H1 (cell line): Measurements from ENCODE around the gene CSF3R.

ENCODE experiments used
- EP300 ChIP-seq, 2 experiments: IDR thresholded peaks; 1 replicate in 1 of 2; 2 replicates in 1 of 2; pipeline ENCODE4 v1.6.1; 2011 to 2012; ENCODE audit warnings: low read depth in 2 of 2, low read length in 2 of 2, mild to moderate bottlenecking in 2 of 2, borderline replicate concordance in 1 of 2, inconsistent platforms in 1 of 2, moderate library complexity in 1 of 2
- RNF2 ChIP-seq: fragments of 200-900, 300-1000 bp; sonication (generic); IDR thresholded peaks from 2 replicates; pipeline ENCODE4 v1.7.1; 2016; ENCODE audit warnings: borderline replicate concordance, low read depth, mild to moderate bottlenecking, antibody characterized with exemption, low read length; ENCODE audit not compliant: poor library complexity, severe bottlenecking; ENCODE audit errors: missing control alignments
- ZNF274 ChIP-seq: IDR thresholded peaks from 2 replicates; pipeline ENCODE4 v1.7.0; 2012; ENCODE audit warnings: low read length, borderline replicate concordance; ENCODE audit errors: extremely low read depth
- TF ChIP-seq, protein P1 (sequence below), 3 experiments: IDR thresholded peaks; 1 replicate in 2 of 3; 2 replicates in 1 of 3; pipeline versions ENCODE4 v1.5.1 to v1.6.1; 2011; ENCODE audit warnings: low read length in 3 of 3, mild to moderate bottlenecking in 3 of 3, inconsistent platforms in 2 of 3, low read depth in 1 of 3, moderate library complexity in 1 of 3; ENCODE audit not compliant: insufficient read depth in 1 of 3; ENCODE audit errors: control extremely low read depth in 1 of 3

DNA sequence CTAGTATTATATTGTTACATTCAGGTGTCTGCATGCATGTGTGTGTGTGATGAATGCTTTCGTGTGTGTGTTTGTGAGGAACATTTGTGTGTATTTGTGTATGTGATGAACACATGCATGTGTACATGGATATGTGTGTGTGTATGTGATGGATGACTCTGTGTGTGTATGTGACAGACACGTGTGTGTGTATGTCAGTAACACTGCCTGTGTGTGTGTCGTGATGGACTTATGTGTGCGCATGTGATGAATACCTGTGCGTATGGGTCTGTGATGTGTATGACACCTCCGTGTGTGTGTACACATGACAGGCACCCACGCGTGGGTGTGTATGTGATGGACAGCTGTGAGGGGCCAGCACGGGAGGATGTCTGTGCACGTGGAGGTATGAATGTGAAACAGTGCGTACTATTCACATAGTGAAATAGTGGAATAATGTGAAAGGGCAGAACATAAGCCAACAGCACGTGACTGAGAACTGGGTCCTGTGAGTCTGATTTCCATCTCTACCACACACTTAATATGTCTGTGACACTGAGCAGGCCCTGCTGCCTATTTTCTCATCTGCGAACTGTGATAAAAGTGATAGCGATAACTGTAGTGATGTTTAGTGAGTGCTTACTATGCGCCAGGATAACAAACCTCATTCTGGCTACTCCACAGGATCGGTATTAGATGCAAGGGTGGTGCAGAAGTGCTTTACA lies 41.8 kb upstream of the CSF3R start:
- TF ChIP-seq, protein P1, sequence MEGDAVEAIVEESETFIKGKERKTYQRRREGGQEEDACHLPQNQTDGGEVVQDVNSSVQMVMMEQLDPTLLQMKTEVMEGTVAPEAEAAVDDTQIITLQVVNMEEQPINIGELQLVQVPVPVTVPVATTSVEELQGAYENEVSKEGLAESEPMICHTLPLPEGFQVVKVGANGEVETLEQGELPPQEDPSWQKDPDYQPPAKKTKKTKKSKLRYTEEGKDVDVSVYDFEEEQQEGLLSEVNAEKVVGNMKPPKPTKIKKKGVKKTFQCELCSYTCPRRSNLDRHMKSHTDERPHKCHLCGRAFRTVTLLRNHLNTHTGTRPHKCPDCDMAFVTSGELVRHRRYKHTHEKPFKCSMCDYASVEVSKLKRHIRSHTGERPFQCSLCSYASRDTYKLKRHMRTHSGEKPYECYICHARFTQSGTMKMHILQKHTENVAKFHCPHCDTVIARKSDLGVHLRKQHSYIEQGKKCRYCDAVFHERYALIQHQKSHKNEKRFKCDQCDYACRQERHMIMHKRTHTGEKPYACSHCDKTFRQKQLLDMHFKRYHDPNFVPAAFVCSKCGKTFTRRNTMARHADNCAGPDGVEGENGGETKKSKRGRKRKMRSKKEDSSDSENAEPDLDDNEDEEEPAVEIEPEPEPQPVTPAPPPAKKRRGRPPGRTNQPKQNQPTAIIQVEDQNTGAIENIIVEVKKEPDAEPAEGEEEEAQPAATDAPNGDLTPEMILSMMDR (IDR thresholded peaks at IDR 0.05; ENCODE audit: control extremely low read depth in 1 of 3, insufficient read depth in 1 of 3, low read depth in 1 of 3, low read length in 3 of 3) = no peak
- TF ChIP-seq RNF2 (no peak), ZNF274 (no peak), EP300 (IDR thresholded peaks at IDR 0.05; ENCODE audit: borderline replicate concordance in 1 of 2, low read depth in 2 of 2, low read length in 2 of 2) (no peak)
